Neuronal stem cell (in vitro differentiated cells): ENCODE measurements around the gene RCOR3.

ENCODE experiments used
- DNase-seq: peaks from one replicate; pipeline ENCODE4 v3.0.0-alpha.2; 2013; ENCODE audit warnings: low spot score
- H2AFZ ChIP-seq: one replicate; pipeline ENCODE4 v1.6.1; 2013; ENCODE audit warnings: mild to moderate bottlenecking, low read length, inconsistent platforms
- H2AK5ac ChIP-seq: 2 replicates; pipeline ENCODE4 v1.6.1; 2013; ENCODE audit warnings: low read depth, mild to moderate bottlenecking, inconsistent platforms, low read length, moderate library complexity, mixed read lengths
- H2BK120ac ChIP-seq: 2 replicates; pipeline ENCODE4 v1.6.1; 2013; ENCODE audit warnings: low read depth, mild to moderate bottlenecking, inconsistent platforms, low read length, moderate library complexity, mixed read lengths
- H2BK12ac ChIP-seq: one replicate; pipeline ENCODE4 v1.6.1; 2013; ENCODE audit warnings: low read length, inconsistent platforms
- H2BK15ac ChIP-seq: 2 replicates; pipeline ENCODE4 v1.6.1; 2013; ENCODE audit warnings: mild to moderate bottlenecking, low read length, inconsistent platforms, mixed read lengths
- H2BK5ac ChIP-seq: one replicate; pipeline ENCODE4 v1.6.1; 2013; ENCODE audit warnings: inconsistent platforms, mild to moderate bottlenecking, low read length, moderate library complexity
- H3K14ac ChIP-seq: one replicate; pipeline ENCODE4 v1.6.1; 2013; ENCODE audit warnings: low read length, inconsistent platforms
- H3K18ac ChIP-seq: 2 replicates; pipeline ENCODE4 v1.6.1; 2013; ENCODE audit warnings: low read length, inconsistent platforms
- H3K23ac ChIP-seq: 2 replicates; pipeline ENCODE4 v1.6.1; 2013; ENCODE audit warnings: low read depth, mild to moderate bottlenecking, mixed read lengths, low read length, inconsistent platforms; ENCODE audit not compliant: poor library complexity
- H3K27ac ChIP-seq: replicated peaks from 3 replicates; pipeline ENCODE4 v1.5.1; 2013; ENCODE audit warnings: low read length, inconsistent platforms
- H3K27me3 ChIP-seq, 3 experiments: 2 replicates each; pipeline ENCODE4 v1.6.1; 2013; ENCODE audit warnings: low read length in 3 of 3, mild to moderate bottlenecking in 2 of 3, inconsistent platforms in 1 of 3, low read depth in 1 of 3, mixed read lengths in 1 of 3, moderate library complexity in 1 of 3; ENCODE audit not compliant: control insufficient read depth in 3 of 3, insufficient read depth in 3 of 3
- H3K36me3 ChIP-seq, 2 donors: replicated peaks in 1 of 2; 2 replicates each; pipeline ENCODE4 v1.6.1; 2013; ENCODE audit warnings: low read length in 2 of 2; ENCODE audit not compliant: control insufficient read depth in 2 of 2, insufficient read depth in 2 of 2
- H3K4ac ChIP-seq: 2 replicates; pipeline ENCODE4 v1.6.1; 2013; ENCODE audit warnings: inconsistent platforms, mild to moderate bottlenecking, low read length, moderate library complexity
- H3K4me1 ChIP-seq, 2 donors: 1 replicate in 1 of 2; 2 replicates in 1 of 2; pipeline ENCODE4 v1.6.1; 2013; ENCODE audit warnings: low read length in 2 of 2, low read depth in 1 of 2; ENCODE audit not compliant: control insufficient read depth in 2 of 2, insufficient read depth in 1 of 2
- H3K4me2 ChIP-seq: one replicate; pipeline ENCODE4 v1.6.1; 2013; ENCODE audit warnings: mild to moderate bottlenecking, low read length, inconsistent platforms; ENCODE audit not compliant: insufficient read depth, poor library complexity, severe bottlenecking
- H3K4me3 ChIP-seq, 2 donors: 2 replicates each; pipeline ENCODE4 v1.5.1; 2013; ENCODE audit warnings: low read length in 2 of 2, mild to moderate bottlenecking in 2 of 2, inconsistent platforms in 1 of 2, moderate library complexity in 1 of 2
- H3K79me1 ChIP-seq: one replicate; pipeline ENCODE4 v1.6.1; 2013; ENCODE audit warnings: low read depth, mild to moderate bottlenecking, inconsistent platforms, low read length, moderate library complexity
- H3K9ac ChIP-seq: one replicate; pipeline ENCODE4 v1.6.1; 2013; ENCODE audit warnings: mild to moderate bottlenecking, low read depth, low read length, inconsistent platforms; ENCODE audit not compliant: poor library complexity
- H3K9me3 ChIP-seq, 2 donors: replicated peaks in 1 of 2; 2 replicates each; pipeline versions ENCODE3 to v1.6.1; 2013; ENCODE audit warnings: low read length in 2 of 2, mild to moderate bottlenecking in 2 of 2, inconsistent platforms in 1 of 2, low read depth in 1 of 2, mixed read lengths in 1 of 2, moderate library complexity in 1 of 2; ENCODE audit not compliant: control insufficient read depth in 2 of 2, insufficient read depth in 1 of 2
- H4K8ac ChIP-seq: one replicate; pipeline ENCODE4 v1.6.1; 2013; ENCODE audit warnings: low read depth, mild to moderate bottlenecking, inconsistent platforms, low read length, moderate library complexity
- H4K91ac ChIP-seq: one replicate; pipeline ENCODE4 v1.6.1; 2013; ENCODE audit warnings: low read length, low read depth, mild to moderate bottlenecking, inconsistent platforms; ENCODE audit not compliant: poor library complexity
- WGBS, 2 donors: extraction: QIAGEN DNeasy Blood & Tissue Kit; methylation state at CpG; one replicate each; pipeline ENCODE4 v1.1.7; 2013; ENCODE audit warnings: missing lambda C conversion rate in 2 of 2, mixed read lengths in 1 of 2; ENCODE audit not compliant: insufficient read length in 2 of 2, insufficient replicate concordance in 1 of 2; ENCODE audit errors: extremely low coverage in 2 of 2; 5-methylcytosine and 5-hydroxymethylcytosine counted together

RCOR3 gene

DNA sequence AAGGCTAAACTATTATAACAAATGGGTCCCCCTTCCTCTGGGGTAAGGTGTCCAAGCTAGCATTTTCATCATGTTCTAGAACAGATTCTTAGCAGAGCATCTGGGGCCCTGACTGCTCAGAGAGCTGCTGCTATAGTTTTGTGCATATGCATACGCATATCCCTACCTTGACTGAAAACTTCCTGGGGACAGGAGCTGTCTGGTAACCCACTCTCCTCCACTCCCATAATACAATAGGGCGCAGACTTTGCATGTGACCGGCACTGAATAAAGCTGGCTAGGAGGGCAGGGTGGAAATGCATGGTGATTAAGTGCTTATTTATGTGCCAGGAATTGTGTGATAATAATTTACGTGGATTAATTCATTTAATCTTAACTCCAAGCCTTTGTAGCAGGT lies 79.1 kb downstream of the RCOR3 start:
- no peak overlapping the region for H2AFZ ChIP-seq
- no peak overlapping the region for H4K8ac ChIP-seq
- H3K9me3 ChIP-seq, result peaks cover 0 to 1% of the 10 kb centered on the region in 2 donors

DNA sequence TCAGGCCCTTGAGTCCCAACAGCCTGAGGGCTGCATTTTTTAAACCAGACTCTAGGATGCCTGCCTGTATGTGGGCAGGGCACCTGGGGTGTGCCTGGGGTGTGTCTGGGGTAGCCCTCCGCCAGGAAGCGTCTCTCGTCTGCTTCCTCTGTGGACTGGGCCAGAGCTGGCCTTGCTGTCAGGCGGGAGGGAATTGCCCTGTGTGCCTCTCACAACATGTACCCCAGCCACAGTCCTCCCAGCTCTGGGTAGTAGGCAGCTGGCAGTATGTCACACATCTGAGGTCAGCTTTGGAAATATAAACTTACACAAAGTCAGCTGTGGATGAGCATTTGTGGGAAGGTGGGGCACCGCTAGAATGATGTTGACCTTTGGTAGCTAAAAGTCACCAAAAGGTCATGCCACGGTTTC lies 80.5 kb downstream of the RCOR3 start:
- H3K9ac ChIP-seq, result no peak overlapping the region
- no peak overlapping the region for H2BK15ac ChIP-seq
- peaks cover 0 to 1% of the 10 kb centered on the region in 2 donors for H3K9me3 ChIP-seq
- no peak overlapping the region for H3K4me3 ChIP-seq
- peak overlapping the region; percentile 77 for H3K18ac ChIP-seq
- H3K79me1 ChIP-seq, result peaks cover 8% of the 10 kb centered on the region
- no peak overlapping the region for H2BK120ac ChIP-seq
- DNase-seq, result no peak
- no peak overlapping the region for H4K91ac ChIP-seq
- H3K4me1 ChIP-seq, result peaks cover 0 to 4% of the 10 kb centered on the region in 2 donors
- H3K4me2 ChIP-seq, result no peak overlapping the region
- no peak overlapping the region for H3K14ac ChIP-seq
- no peak overlapping the region for H3K4ac ChIP-seq
- H2AK5ac ChIP-seq, result no peak overlapping the region
- H3K23ac ChIP-seq, result peak overlapping the region; percentile 76
- no peaks in the 10 kb centered on the region for H3K27me3 ChIP-seq
- WGBS, 2 donors, result no CpG with 5 or more reads among the region's 6 CpGs
- no peak overlapping the region for H4K8ac ChIP-seq
- no peaks in the 10 kb centered on the region for H3K36me3 ChIP-seq
- H2BK5ac ChIP-seq, result no peak overlapping the region
- no peak overlapping the region for H2BK12ac ChIP-seq
- no peak overlapping the region for H2AFZ ChIP-seq
- no peak overlapping the region for H3K27ac ChIP-seq

More for the DNA sequence above, 79.1 kb downstream of the RCOR3 start:
- H2BK15ac ChIP-seq, result no peak overlapping the region
- no peak overlapping the region for H3K18ac ChIP-seq
- H3K14ac ChIP-seq, result no peak overlapping the region
- H3K9ac ChIP-seq, result no peak overlapping the region
- H3K4me3 ChIP-seq, result no peak overlapping the region
- H4K91ac ChIP-seq, result no peak overlapping the region
- H3K27me3 ChIP-seq, result no peaks in the 10 kb centered on the region
- no peak overlapping the region for H2AK5ac ChIP-seq
- no peaks in the 10 kb centered on the region for H3K36me3 ChIP-seq
- H3K4ac ChIP-seq, result no peak overlapping the region
- H2BK120ac ChIP-seq, result no peak overlapping the region
- H3K4me1 ChIP-seq, result peaks cover 0 to 5% of the 10 kb centered on the region in 2 donors
- no peak overlapping the region for H3K4me2 ChIP-seq
- no peak overlapping the region for H3K23ac ChIP-seq
- no peak for DNase-seq
- no peak overlapping the region for H2BK12ac ChIP-seq
- H3K27ac ChIP-seq, result no peak overlapping the region
- H3K79me1 ChIP-seq, result peaks cover 8% of the 10 kb centered on the region
- no peak overlapping the region for H2BK5ac ChIP-seq
- no CpG with 5 or more reads among the region's 4 CpGs for WGBS, 2 donors

DNA sequence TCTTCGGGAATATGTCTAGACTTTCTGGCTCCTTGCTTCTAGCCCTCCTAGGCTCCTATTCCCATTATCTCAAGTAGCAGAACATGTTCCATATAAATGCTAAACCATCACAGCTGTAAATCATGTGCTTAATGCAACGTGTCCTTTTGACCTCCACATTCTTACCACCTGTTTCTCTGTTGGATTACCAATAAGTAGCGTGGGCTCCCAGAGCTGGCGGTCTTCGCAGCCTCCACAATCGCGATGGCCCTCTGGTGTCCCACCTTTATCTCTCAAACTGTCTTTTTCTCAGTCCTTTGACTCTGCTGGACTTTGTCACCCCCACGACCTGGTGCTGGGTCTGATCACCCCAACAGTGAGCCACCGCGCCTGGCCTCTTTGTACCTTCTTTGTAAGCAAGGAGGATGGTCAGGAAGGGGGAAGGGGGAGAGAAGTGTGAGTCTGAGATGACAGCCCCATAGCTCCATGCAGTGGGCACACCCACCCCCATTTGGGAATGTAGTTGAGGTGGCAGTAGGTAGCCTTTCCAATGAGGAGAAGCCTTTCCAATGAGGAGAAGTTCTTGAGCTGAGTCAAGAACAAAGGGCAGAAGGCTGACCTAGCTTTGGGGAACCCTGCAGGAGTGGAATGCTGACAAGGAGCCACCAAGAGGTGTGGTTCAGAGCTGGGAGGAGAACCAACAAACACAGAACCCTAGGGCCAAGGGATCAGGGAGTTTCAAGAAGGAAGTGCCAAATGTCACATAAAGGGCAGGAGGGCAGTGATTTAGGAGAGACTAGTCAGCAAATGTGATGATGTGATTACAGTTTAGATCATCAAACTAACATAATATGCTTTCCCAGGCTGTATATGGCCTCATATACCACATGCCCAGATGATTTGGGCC lies 81.7 kb downstream of the RCOR3 start:
- Histone ChIP-seq H3K27ac (no peak overlapping the region), H3K4ac (no peak overlapping the region), H2BK15ac (no peak overlapping the region), H3K23ac (no peak overlapping the region), H3K4me3 (no peak overlapping the region), H3K4me2 (no peak overlapping the region), H3K4me1 (peaks cover 1 to 6% of the 10 kb centered on the region in 2 donors), H3K36me3 (no peaks in the 10 kb centered on the region), H2AFZ (no peak overlapping the region), H2AK5ac (no peak overlapping the region), H2BK12ac (no peak overlapping the region), H4K91ac (no peak overlapping the region), H3K79me1 (peaks cover 8% of the 10 kb centered on the region), H3K27me3 (no peaks in the 10 kb centered on the region), H3K14ac (no peak overlapping the region), H3K9me3 (peaks cover 0 to 1% of the 10 kb centered on the region in 2 donors), H4K8ac (no peak overlapping the region), H2BK5ac (no peak overlapping the region), H3K9ac (no peak overlapping the region), H3K18ac (no peak overlapping the region), H2BK120ac (no peak overlapping the region)
- no peak for DNase-seq
- WGBS, 2 donors, result no CpG with 5 or more reads among the region's 10 CpGs

DNA sequence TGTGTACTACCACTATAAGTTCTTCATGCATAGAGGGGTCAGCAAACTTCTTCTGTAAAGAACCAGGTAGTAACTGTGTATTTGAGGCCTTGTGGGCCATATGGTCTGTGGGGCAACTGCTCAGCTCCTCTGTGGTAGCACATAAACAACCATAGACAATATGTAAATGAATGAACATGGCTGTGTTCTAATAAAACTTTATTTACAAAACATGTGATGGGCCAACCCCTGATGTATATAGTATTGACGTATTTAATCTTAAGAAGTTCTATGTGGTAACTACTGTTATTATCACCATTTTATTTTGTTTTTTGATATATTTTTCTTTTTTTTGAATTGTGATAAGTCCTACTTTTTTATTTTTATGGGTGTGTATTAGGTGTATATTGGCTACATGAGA lies 82.8 kb downstream of the RCOR3 start:
- Histone ChIP-seq H2BK5ac (no peak overlapping the region), H3K27ac (no peak overlapping the region), H2BK15ac (no peak overlapping the region), H3K27me3 (no peaks in the 10 kb centered on the region), H2BK12ac (no peak overlapping the region), H3K9me3 (peaks cover 0 to 1% of the 10 kb centered on the region in 2 donors), H3K18ac (no peak overlapping the region), H3K14ac (no peak overlapping the region), H2AK5ac (no peak overlapping the region), H2BK120ac (no peak overlapping the region), H4K8ac (no peak overlapping the region), H2AFZ (no peak overlapping the region), H3K79me1 (peaks cover 8% of the 10 kb centered on the region), H4K91ac (no peak overlapping the region), H3K4me3 (no peak overlapping the region), H3K36me3 (no peaks in the 10 kb centered on the region), H3K4me1 (peaks cover 1 to 6% of the 10 kb centered on the region in 2 donors), H3K4me2 (no peak overlapping the region), H3K23ac (no peak overlapping the region), H3K9ac (no peak overlapping the region), H3K4ac (no peak overlapping the region)
- no peak for DNase-seq
- no CpG with 5 or more reads among the region's 1 CpG for WGBS, 2 donors
